Measurements from ENCODE around the gene IRF2BPL. TPM values are rescaled to one million over a fixed set of nuclear protein-coding genes. Genes with fewer than 3 reads are reported as not detected.

Gene IRF2BPL
- total and polyA plus RNA-seq, 4 donors: 3.8 to 15.8 (median 7.4) TPM

- TF ChIP-seq TAF1 (conservative IDR thresholded peaks at IDR 0.05) (no peak), MAX (IDR thresholded peaks at IDR 0.05) (no peak), RAD21 (IDR thresholded peaks at IDR 0.05) (no peak), HNF4A (conservative IDR thresholded peaks at IDR 0.05) (no peak), ZBTB33 (IDR thresholded peaks at IDR 0.05) (no peak), YY1 (IDR thresholded peaks at IDR 0.05) (no peak), ATF3 (IDR thresholded peaks at IDR 0.05) (no peak), FOXA2 (IDR thresholded peaks at IDR 0.05) (no peak), GABPA (IDR thresholded peaks at IDR 0.05 in 1 of 2, conservative IDR thresholded peaks at IDR 0.05 in 1 of 2) (no peak), REST (IDR thresholded peaks at IDR 0.05) (no peak), NR2F2 (IDR thresholded peaks at IDR 0.05) (no peak), HNF4G (IDR thresholded peaks at IDR 0.05) (no peak)
- DNase-seq (ENCODE audit: low spot score): no peak
- H3K9me3 ChIP-seq (ENCODE audit: control insufficient read depth in 4 of 4, low read length in 3 of 4): no peaks in the 10 kb centered on the region
- no peak overlapping the region for H3K4me3 ChIP-seq (ENCODE audit: low read depth in 1 of 3, low read length in 3 of 3)
- peaks cover 25 to 71% (median 62%) of the 10 kb centered on the region in 4 donors for H3K4me1 ChIP-seq (ENCODE audit: control insufficient read depth in 4 of 4, insufficient read depth in 4 of 4, low read length in 3 of 4)
- H3K36me3 ChIP-seq (ENCODE audit: control insufficient read depth in 4 of 4, insufficient read depth in 3 of 4, low read depth in 1 of 4, low read length in 3 of 4): no peaks in the 10 kb centered on the region
- peak overlapping the region; percentile 0 to 36 for H3K9ac ChIP-seq (ENCODE audit: low read depth in 1 of 2, low read length in 2 of 2)
- 55% methylated on average over 8 of the region's 8 CpGs for WGBS
- no peaks in the 10 kb centered on the region for H3K27me3 ChIP-seq (ENCODE audit: control insufficient read depth in 4 of 4, insufficient read depth in 4 of 4, low read length in 3 of 4)
- peak overlapping the region; percentile 97 to 99 for H3K27ac ChIP-seq (ENCODE audit: low read depth in 1 of 2, low read length in 2 of 2)
Observed at GRCh38 chr14:77043984-77044485, 15.5 kb upstream of the IRF2BPL start.

- Histone ChIP-seq H3K36me3 (ENCODE audit: control insufficient read depth in 4 of 4, insufficient read depth in 3 of 4, low read depth in 1 of 4, low read length in 3 of 4) (no peaks in the 10 kb centered on the region), H3K4me1 (ENCODE audit: control insufficient read depth in 4 of 4, insufficient read depth in 4 of 4, low read length in 3 of 4) (peaks cover 28 to 77% (median 68%) of the 10 kb centered on the region in 4 donors), H3K9me3 (ENCODE audit: control insufficient read depth in 4 of 4, low read length in 3 of 4) (no peaks in the 10 kb centered on the region), H3K9ac (ENCODE audit: low read depth in 1 of 2, low read length in 2 of 2) (peak overlapping the region; percentile 53 to 75), H3K27me3 (ENCODE audit: control insufficient read depth in 4 of 4, insufficient read depth in 4 of 4, low read length in 3 of 4) (no peaks in the 10 kb centered on the region), H3K27ac (ENCODE audit: low read depth in 1 of 2, low read length in 2 of 2) (peak overlapping the region; percentile 97 to 99), H3K4me3 (ENCODE audit: low read depth in 1 of 3, low read length in 3 of 3) (peak overlapping the region in 2 of 3 donors; percentile 11 to 12)
- no peak for DNase-seq (ENCODE audit: low spot score)
- WGBS: 19% methylated on average over 10 of the region's 10 CpGs
- no peak for TF ChIP-seq NR2F2 (IDR thresholded peaks at IDR 0.05)
- TF ChIP-seq ATF3 (IDR thresholded peaks at IDR 0.05): peak; percentile 89
- TF ChIP-seq GABPA (IDR thresholded peaks at IDR 0.05 in 1 of 2, conservative IDR thresholded peaks at IDR 0.05 in 1 of 2): peak in 1 of 2 donors; percentile 60
- peak; percentile 64 to 84 for TF ChIP-seq EGR1 (IDR thresholded peaks at IDR 0.05; ENCODE audit: low read depth in 2 of 2)
- TF ChIP-seq CTCF (IDR thresholded peaks at IDR 0.05; ENCODE audit: low read depth, low read length, missing input control): no peak
- TF ChIP-seq SP1 (IDR thresholded peaks at IDR 0.05): peak; percentile 95
- peak; percentile 56 to 64 for TF ChIP-seq RAD21 (IDR thresholded peaks at IDR 0.05)
- TF ChIP-seq MAX (IDR thresholded peaks at IDR 0.05): peak; percentile 98
- TF ChIP-seq ZBTB33 (IDR thresholded peaks at IDR 0.05): peak; percentile 78
- no peak for TF ChIP-seq FOXA2 (IDR thresholded peaks at IDR 0.05)
- TF ChIP-seq JUND (IDR thresholded peaks at IDR 0.05): peak; percentile 57 to 82
- TF ChIP-seq HNF4G (IDR thresholded peaks at IDR 0.05): no peak
- peak; percentile 67 to 71 for TF ChIP-seq HNF4A (conservative IDR thresholded peaks at IDR 0.05)
- no peak for TF ChIP-seq TAF1 (conservative IDR thresholded peaks at IDR 0.05)
- no peak for TF ChIP-seq FOXA1 (IDR thresholded peaks at IDR 0.05)
- TF ChIP-seq RXRA (IDR thresholded peaks at IDR 0.05): peak; percentile 67 to 85
- TF ChIP-seq YY1 (IDR thresholded peaks at IDR 0.05): peak; percentile 73
Observed at GRCh38 chr14:77043177-77043983, 14.9 kb upstream of the IRF2BPL start.
